ENCODE results near the gene DACH1.

DNA sequence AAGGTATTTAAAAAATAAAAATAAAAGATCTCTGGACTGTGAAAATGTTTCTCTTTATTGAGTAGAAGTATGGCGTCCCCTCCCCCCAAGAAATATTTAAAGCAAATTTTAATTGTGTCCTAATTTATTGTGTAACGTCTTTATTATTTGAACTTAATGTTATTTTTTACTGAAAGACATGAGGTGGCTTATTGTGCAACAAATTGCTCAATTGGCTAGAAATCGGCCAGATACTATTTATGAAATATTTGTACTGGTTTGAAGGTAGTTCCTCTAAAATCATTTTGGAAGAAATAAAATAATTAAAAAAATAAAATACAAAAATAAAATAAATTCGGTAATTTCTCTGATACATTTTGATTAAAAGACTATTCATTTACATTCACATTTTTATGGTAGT, 162.3 kb downstream of the DACH1 start:
- TF ChIP-seq OSR1 (CRISPR knock-in tag; IDR thresholded peaks at IDR 0.05) (no peak), SNAI2 (CRISPR knock-in tag; IDR thresholded peaks at IDR 0.05) (no peak), RARB (CRISPR knock-in tag; IDR thresholded peaks at IDR 0.05) (no peak), ZFP3 (CRISPR knock-in tag; IDR thresholded peaks at IDR 0.05) (no peak), ISL1 (CRISPR knock-in tag; IDR thresholded peaks at IDR 0.05) (no peak), ZFP30 (CRISPR knock-in tag; IDR thresholded peaks at IDR 0.05) (no peak), ZC3H10 (CRISPR knock-in tag; IDR thresholded peaks at IDR 0.05) (no peak), PPARA (CRISPR knock-in tag; IDR thresholded peaks at IDR 0.05; ENCODE audit: borderline replicate concordance) (no peak)
- TF ChIP-seq, protein P1, sequence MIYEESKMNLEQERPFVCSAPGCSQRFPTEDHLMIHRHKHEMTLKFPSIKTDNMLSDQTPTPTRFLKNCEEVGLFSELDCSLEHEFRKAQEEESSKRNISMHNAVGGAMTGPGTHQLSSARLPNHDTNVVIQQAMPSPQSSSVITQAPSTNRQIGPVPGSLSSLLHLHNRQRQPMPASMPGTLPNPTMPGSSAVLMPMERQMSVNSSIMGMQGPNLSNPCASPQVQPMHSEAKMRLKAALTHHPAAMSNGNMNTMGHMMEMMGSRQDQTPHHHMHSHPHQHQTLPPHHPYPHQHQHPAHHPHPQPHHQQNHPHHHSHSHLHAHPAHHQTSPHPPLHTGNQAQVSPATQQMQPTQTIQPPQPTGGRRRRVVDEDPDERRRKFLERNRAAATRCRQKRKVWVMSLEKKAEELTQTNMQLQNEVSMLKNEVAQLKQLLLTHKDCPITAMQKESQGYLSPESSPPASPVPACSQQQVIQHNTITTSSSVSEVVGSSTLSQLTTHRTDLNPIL (CRISPR knock-in tag; IDR thresholded peaks at IDR 0.05; ENCODE audit: low read depth), result no peak
- TF ChIP-seq, protein P2, sequence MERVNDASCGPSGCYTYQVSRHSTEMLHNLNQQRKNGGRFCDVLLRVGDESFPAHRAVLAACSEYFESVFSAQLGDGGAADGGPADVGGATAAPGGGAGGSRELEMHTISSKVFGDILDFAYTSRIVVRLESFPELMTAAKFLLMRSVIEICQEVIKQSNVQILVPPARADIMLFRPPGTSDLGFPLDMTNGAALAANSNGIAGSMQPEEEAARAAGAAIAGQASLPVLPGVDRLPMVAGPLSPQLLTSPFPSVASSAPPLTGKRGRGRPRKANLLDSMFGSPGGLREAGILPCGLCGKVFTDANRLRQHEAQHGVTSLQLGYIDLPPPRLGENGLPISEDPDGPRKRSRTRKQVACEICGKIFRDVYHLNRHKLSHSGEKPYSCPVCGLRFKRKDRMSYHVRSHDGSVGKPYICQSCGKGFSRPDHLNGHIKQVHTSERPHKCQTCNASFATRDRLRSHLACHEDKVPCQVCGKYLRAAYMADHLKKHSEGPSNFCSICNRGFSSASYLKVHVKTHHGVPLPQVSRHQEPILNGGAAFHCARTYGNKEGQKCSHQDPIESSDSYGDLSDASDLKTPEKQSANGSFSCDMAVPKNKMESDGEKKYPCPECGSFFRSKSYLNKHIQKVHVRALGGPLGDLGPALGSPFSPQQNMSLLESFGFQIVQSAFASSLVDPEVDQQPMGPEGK (CRISPR knock-in tag; IDR thresholded peaks at IDR 0.05; ENCODE audit: borderline replicate concordance), result no peak
- TF ChIP-seq, protein P3, sequence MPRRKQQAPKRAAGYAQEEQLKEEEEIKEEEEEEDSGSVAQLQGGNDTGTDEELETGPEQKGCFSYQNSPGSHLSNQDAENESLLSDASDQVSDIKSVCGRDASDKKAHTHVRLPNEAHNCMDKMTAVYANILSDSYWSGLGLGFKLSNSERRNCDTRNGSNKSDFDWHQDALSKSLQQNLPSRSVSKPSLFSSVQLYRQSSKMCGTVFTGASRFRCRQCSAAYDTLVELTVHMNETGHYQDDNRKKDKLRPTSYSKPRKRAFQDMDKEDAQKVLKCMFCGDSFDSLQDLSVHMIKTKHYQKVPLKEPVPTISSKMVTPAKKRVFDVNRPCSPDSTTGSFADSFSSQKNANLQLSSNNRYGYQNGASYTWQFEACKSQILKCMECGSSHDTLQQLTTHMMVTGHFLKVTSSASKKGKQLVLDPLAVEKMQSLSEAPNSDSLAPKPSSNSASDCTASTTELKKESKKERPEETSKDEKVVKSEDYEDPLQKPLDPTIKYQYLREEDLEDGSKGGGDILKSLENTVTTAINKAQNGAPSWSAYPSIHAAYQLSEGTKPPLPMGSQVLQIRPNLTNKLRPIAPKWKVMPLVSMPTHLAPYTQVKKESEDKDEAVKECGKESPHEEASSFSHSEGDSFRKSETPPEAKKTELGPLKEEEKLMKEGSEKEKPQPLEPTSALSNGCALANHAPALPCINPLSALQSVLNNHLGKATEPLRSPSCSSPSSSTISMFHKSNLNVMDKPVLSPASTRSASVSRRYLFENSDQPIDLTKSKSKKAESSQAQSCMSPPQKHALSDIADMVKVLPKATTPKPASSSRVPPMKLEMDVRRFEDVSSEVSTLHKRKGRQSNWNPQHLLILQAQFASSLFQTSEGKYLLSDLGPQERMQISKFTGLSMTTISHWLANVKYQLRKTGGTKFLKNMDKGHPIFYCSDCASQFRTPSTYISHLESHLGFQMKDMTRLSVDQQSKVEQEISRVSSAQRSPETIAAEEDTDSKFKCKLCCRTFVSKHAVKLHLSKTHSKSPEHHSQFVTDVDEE (CRISPR knock-in tag; IDR thresholded peaks at IDR 0.05), result no peak

Data from SK-N-SH treated with all-trans-retinoic acid at 6 μM for 48 hours (cell line).